ENCODE measurements around the gene DACT1.
"Not testable (repeated sequence)": the region's sequence is repeated elsewhere in the genome, so short reads cannot be mapped to it uniquely, and the experiment has no call there.

Gene DACT1, protein sequence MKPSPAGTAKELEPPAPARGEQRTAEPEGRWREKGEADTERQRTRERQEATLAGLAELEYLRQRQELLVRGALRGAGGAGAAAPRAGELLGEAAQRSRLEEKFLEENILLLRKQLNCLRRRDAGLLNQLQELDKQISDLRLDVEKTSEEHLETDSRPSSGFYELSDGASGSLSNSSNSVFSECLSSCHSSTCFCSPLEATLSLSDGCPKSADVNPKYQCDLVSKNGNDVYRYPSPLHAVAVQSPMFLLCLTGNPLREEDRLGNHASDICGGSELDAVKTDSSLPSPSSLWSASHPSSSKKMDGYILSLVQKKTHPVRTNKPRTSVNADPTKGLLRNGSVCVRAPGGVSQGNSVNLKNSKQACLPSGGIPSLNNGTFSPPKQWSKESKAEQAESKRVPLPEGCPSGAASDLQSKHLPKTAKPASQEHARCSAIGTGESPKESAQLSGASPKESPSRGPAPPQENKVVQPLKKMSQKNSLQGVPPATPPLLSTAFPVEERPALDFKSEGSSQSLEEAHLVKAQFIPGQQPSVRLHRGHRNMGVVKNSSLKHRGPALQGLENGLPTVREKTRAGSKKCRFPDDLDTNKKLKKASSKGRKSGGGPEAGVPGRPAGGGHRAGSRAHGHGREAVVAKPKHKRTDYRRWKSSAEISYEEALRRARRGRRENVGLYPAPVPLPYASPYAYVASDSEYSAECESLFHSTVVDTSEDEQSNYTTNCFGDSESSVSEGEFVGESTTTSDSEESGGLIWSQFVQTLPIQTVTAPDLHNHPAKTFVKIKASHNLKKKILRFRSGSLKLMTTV

DNA sequence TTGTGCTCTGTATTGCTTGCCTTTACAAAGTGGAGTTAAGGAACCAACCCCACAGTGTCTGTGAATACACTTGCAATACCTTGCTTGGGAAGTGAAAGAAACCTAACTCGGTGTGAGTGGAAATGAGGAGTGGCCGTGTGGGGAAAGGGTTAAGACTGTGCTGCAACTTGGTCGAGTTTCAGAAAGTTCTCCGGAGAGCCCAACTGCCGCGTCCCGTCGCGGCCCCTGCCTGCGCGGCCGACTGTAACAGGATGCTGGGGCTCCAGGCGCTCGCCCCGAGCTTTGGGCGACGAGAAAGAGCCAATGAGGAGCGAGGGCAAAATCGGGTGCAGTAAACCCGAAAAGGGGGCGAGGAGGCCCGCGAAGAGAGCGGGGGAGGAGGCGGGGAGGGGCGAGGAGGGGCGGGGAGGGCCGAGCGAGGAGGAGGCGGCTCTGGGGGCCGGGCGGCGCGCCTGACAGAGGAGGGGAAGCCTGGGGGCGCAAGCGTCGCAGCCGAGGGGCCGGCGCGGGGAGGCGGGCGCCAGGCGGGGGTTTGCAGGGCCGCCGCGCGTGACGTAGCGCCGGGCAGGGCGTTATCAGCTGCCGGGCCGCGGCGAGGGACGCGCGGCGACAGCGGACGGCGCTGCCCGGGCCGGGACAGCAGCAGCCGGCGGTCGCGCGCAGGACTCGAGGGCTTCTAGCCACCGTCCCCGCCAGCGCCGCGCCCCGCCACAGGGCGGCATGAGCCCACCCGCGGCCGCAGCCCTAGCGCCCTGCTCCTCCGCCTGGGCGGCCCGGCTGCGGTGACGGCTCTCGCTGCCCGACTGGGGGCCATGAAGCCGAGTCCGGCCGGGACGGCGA lies at the start of gene DACT1:
Gene DACT1, plus strand, starts transcription at position 572 of the 840 bp plus-strand sequence. Its CDS starts 241 bp downstream, at position 813.
- peak; percentile 17 for DNase-seq (ENCODE audit: low spot score)
- peak within 1 kb of the TSS; percentile 58 for H3K27ac ChIP-seq
- ChIA-PET POLR2A (ENCODE audit: low non-redundant PET) (no interaction called here), CTCF (interaction anchor here (0.6 to 2.9 kb wide), 6 partner anchors 134 to 1497 kb away, joined by 3 to 10 read pairs (median 4); no protein-coding TSS in a partner anchor)
- no peak for TF ChIP-seq CTCF (conservative IDR thresholded peaks at IDR 0.05; ENCODE audit: low read depth)

DNA sequence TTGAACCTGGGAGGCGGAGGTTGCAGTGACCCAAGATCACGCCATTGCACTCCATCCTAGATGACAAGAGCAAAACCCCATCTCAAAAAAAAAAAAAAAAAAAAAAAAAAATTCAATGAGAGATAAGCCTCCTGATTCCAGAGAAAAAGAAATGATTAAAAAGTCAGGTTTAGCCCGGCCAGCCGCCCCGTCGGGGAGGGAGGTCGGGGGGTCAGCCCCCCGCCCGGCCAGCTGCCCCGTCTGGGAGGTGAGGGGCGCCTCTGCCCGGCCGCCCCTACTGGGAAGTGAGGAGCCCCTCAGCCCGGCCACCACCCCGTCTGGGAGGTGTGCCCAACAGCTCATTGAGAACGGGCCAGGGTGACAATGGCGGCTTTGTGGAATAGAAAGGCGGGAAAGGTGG lies 49.4 kb upstream of the DACT1 start:
- CTCF ChIA-PET; POLR2A ChIA-PET (ENCODE audit: low non-redundant PET); H3K27ac ChIP-seq; DNase-seq (ENCODE audit: low spot score): not testable (repeated sequence)

DNA sequence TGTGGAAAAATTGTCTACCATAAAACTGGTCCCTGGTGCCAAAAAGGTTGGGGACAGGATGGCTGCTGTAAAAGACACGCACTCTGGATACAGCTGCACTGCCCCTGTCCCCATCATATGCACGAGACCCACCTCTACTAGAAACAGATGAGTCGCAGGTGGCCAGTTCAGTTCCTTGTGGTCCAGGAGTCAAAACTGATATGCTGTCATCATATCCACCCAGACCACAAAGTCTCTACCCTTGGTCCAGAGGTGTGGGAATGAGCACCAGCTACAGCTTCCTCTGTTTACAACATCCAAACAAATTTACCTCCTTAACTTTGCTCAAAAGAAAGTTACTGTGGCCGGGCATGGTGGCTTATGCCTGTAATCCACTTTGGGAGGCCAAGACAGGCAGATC lies 43.8 kb upstream of the DACT1 start:
- ChIA-PET CTCF (no interaction called here), POLR2A (ENCODE audit: low non-redundant PET) (no interaction called here)
- DNase-seq (ENCODE audit: low spot score): no peak
- H3K27ac ChIP-seq: no peak overlapping the region
- no peak for TF ChIP-seq CTCF (conservative IDR thresholded peaks at IDR 0.05; ENCODE audit: low read depth)

GRCh38 chr14:58597041-58597440 lies 40.7 kb upstream of the DACT1 start:
- H3K27ac ChIP-seq: no peak overlapping the region
- POLR2A ChIA-PET (ENCODE audit: low non-redundant PET): interaction anchor here (0.6 kb wide), 1 partner anchor 61 kb away, joined by 4 read pairs; no protein-coding TSS in a partner anchor
- no peak for TF ChIP-seq CTCF (conservative IDR thresholded peaks at IDR 0.05; ENCODE audit: low read depth)
- CTCF ChIA-PET: no interaction called here
- no peak for DNase-seq (ENCODE audit: low spot score)

DNA sequence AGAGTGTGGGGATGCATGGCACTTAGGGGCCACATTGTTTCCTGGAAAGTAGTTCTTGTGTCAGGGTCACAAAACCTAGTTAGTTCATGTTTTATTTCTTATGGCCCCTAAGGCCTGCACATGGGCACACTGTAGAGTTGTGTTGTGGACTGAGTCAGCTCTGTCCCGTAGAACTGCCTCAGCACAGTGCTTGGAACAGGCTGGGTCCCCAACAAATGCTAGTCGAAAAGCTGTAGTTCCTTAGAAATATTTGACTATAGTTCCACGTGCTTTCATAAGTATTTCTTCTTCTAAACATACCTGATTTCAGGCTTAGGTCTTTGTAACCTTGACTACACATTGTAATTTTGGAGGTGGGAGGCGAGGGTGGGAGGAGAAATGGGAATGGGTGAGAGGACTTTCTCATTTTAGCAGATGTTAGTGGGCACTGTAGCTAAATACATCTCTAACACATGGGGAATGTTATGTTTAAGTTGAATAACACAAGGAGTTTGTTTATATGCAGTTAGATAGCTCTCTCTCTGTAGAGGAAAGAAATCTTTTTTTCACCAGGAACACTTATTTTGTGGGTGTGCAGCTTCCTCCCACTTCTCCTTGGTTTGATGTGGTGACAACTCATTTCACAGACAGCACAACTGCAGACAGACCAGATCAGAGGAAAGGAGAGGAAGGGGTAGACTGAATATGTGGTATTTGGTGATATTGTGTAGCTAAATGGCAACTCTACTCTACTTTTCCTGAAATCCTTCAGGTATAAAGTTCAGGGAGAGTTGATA lies 39.5 kb upstream of the DACT1 start:
- H3K27ac ChIP-seq: no peak overlapping the region
- TF ChIP-seq CTCF (conservative IDR thresholded peaks at IDR 0.05; ENCODE audit: low read depth): no peak
- POLR2A ChIA-PET (ENCODE audit: low non-redundant PET): no interaction called here
- CTCF ChIA-PET: no interaction called here
- no peak for DNase-seq (ENCODE audit: low spot score)

- no peak for TF ChIP-seq CTCF (conservative IDR thresholded peaks at IDR 0.05; ENCODE audit: low read depth)
- H3K27ac ChIP-seq: no peak overlapping the region
- POLR2A ChIA-PET (ENCODE audit: low non-redundant PET): no interaction called here
- CTCF ChIA-PET: no interaction called here
- no peak for DNase-seq (ENCODE audit: low spot score)
These were observed 38.8 kb upstream of the DACT1 start for GRCh38 chr14:58598804-58599525.

Measured in RWPE1 (cell line).